Subcutaneous abdominal adipose tissue (tissue), 5 donors: Measurements from ENCODE around the gene ITM2A.

ENCODE experiments used
- H3K27ac ChIP-seq: one replicate; pipeline ENCODE4 v1.7.0; 2013; ENCODE audit warnings: low read depth, mild to moderate bottlenecking, inconsistent platforms, low read length, moderate library complexity
- H3K27me3 ChIP-seq, 5 donors: one replicate each; pipeline ENCODE4 v1.7.0; 2013; ENCODE audit warnings: low read length in 5 of 5, inconsistent platforms in 1 of 5; ENCODE audit not compliant: control insufficient read depth in 5 of 5, insufficient read depth in 4 of 5
- H3K36me3 ChIP-seq, 5 donors: one replicate each; pipeline ENCODE4 v1.7.0; 2013; ENCODE audit warnings: low read length in 5 of 5; ENCODE audit not compliant: control insufficient read depth in 5 of 5, insufficient read depth in 5 of 5
- H3K4me1 ChIP-seq, 5 donors: one replicate each; pipeline ENCODE4 v1.7.0; 2013; ENCODE audit warnings: low read length in 5 of 5, mild to moderate bottlenecking in 3 of 5, moderate library complexity in 1 of 5; ENCODE audit not compliant: control insufficient read depth in 5 of 5, insufficient read depth in 5 of 5
- H3K4me3 ChIP-seq, 5 donors: one replicate each; pipeline ENCODE4 v1.7.0; 2013; ENCODE audit warnings: low read length in 5 of 5, low read depth in 1 of 5
- H3K9ac ChIP-seq, 5 donors: one replicate each; pipeline ENCODE4 v1.7.0; 2013; ENCODE audit warnings: low read length in 5 of 5, mild to moderate bottlenecking in 4 of 5, moderate library complexity in 3 of 5
- H3K9me3 ChIP-seq, 5 donors: one replicate each; pipeline ENCODE4 v1.7.0; 2013; ENCODE audit warnings: low read length in 5 of 5; ENCODE audit not compliant: control insufficient read depth in 5 of 5
- donor health status: healthy.
- donor health status: healthy.
- donor health status: healthy.
- donor health status: healthy.
- donor health status: healthy.

Gene ITM2A

DNA sequence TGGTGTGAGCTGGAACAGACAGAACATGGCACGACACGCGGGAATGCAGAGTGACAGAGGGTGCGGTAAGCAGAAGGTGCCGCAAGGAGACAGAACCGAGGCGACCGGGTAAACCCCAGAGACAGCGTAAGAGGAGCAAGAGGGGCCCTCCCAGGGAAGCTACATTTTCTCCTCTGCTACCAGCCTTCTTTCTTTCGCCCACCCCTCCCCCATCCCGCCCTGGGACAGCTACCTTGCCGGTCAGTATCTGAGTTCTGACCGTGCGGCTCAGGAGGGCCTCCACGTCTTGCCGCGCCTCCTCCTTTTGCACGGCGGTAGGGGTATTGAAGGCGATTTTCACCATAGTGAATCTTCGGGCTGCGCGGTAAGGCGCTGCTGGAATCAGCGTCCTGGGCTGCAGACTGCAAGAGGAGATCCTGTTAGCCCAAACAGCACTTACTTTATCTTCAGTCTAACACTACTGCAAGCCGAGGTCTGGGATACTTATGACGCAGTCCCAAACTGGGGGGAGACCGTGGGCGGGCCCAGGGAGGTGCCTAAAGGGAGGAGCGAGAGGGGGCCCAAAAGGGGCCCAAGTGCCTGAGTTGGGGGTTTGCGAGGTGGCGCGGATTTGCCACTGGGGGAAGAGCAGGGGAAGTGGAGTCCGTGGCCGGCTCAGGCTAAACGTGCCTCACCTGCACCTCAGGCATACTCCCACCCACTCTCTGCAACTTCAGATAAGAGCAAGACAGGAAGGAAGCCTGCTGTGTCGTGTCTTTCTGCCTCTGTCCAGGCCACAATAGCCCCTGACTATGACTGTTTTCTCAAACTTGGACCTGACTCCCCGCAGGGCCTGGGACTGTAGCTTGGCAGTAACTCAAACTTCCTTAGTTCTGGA is at the start of gene ITM2A:
Gene ITM2A, minus strand, starts transcription at position 462 of the 877 bp plus-strand sequence. Its CDS starts 119 bp downstream, at position 343.
- Histone ChIP-seq H3K36me3 (no peaks in the 10 kb centered on the region), H3K27ac (peak within 1 kb of the TSS; percentile 39), H3K9ac (peak within 1 kb of the TSS in 4 of 5 donors; percentile 44 to 63 (median 54)), H3K4me1 (peaks cover 0 to 12% (median 3%) of the 10 kb centered on the region in 5 donors), H3K9me3 (no peaks in the 10 kb centered on the region), H3K4me3 (peak within 1 kb of the TSS; percentile 58 to 78 (median 70)), H3K27me3 (peaks cover 0 to 14% (median 8%) of the 10 kb centered on the region in 5 donors)

DNA sequence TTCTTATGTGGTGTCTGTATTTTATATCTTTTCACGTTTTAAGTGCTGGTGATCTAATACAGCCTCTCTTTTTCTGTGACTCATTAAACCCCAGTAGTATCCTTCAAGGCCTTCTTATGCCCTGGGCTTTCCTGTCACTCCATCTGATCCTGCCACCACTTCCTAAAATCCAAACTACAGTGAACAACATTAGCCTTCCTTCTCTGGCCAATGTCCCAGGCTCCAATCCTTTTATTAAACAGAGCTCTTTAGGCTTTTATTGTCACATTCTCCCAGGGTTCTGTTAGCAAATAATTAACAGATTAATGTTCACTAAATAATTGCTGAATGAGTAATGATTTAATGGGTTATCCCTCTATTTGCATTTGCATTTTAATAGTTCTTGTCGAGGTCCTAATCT is 47.9 kb upstream of the ITM2A start:
- peaks cover 0 to 2% (median 0%) of the 10 kb centered on the region in 5 donors for H3K27me3 ChIP-seq
- H3K4me3 ChIP-seq: no peak overlapping the region
- H3K27ac ChIP-seq: no peak overlapping the region
- no peaks in the 10 kb centered on the region for H3K9me3 ChIP-seq
- H3K9ac ChIP-seq: no peak overlapping the region
- H3K36me3 ChIP-seq: no peaks in the 10 kb centered on the region
- no peaks in the 10 kb centered on the region for H3K4me1 ChIP-seq

DNA sequence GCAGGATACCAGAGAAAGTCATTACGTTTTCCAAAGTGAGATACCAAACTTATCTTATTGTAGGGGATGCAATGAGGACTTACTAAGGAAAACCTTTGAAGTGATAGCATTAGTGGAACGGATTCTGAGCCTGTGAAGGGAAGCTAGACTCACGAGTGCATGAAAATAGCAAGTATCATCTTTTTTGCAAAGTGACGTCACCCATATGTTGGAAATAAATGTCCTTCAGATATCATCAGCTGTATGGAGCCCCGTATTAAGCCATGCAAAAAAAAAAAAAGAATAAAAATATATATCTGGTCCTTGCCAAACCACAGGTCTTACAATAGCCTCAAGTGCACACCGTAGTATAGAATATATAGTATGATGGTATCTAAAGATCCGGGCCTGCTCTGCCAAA is 46.8 kb upstream of the ITM2A start:
- Histone ChIP-seq H3K27me3 (peaks cover 0 to 2% (median 0%) of the 10 kb centered on the region in 5 donors), H3K9me3 (no peaks in the 10 kb centered on the region), H3K4me1 (no peaks in the 10 kb centered on the region), H3K4me3 (no peak overlapping the region), H3K36me3 (no peaks in the 10 kb centered on the region), H3K9ac (no peak overlapping the region), H3K27ac (no peak overlapping the region)

DNA sequence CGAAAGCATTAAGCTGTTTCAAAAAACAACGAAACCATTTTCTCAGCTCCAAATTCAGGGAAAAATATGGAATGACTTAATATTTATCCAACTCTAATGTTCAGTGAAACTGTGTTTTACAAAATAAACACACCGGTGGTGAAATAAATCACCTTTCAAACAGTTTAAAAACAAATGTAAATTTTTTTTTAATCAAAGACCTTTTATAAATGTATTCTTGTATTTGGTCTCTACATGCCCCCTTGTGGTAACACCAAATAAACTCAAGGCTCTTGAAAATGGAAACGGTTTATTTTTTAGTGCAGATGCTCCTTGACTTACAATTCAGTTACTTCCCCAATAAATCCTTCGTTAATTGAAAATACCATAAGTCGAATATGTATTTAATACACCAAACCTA is 45.8 kb upstream of the ITM2A start:
- peak overlapping the region in 3 of 5 donors; percentile 4 to 60 (median 37) for H3K9ac ChIP-seq
- no peaks in the 10 kb centered on the region for H3K9me3 ChIP-seq

DNA sequence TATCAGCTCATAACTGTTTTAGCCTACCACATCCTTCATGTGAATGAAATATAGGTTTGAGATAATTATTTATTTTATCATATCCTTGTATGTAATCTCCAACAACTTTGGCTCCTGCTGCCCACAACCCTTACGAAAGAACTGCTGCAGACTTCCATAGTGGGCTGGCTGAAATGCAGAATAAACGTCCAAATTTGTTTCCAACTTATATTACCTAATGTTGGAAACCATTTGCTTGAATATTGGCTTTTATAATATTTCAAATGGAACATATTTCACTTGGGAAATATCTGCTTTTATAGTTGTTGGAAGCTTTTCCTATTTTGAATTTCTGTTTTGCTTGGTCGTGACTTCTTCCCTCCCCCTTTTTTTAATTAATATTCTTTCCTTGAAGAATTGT is 45.0 kb upstream of the ITM2A start:
- Histone ChIP-seq H3K36me3 (no peaks in the 10 kb centered on the region), H3K27ac (no peak overlapping the region), H3K4me1 (no peaks in the 10 kb centered on the region), H3K27me3 (peaks cover 0 to 2% (median 0%) of the 10 kb centered on the region in 5 donors), H3K9ac (no peak overlapping the region), H3K4me3 (peak overlapping the region in 2 of 5 donors; percentile 40 to 43), H3K9me3 (no peaks in the 10 kb centered on the region)

More for the DNA sequence above, 45.8 kb upstream of the ITM2A start:
- no peaks in the 10 kb centered on the region for H3K36me3 ChIP-seq
- peak overlapping the region; percentile 28 to 64 (median 39) for H3K4me3 ChIP-seq
- peaks cover 0 to 2% (median 0%) of the 10 kb centered on the region in 5 donors for H3K27me3 ChIP-seq
- peak overlapping the region; percentile 24 for H3K27ac ChIP-seq
- no peaks in the 10 kb centered on the region for H3K4me1 ChIP-seq

DNA sequence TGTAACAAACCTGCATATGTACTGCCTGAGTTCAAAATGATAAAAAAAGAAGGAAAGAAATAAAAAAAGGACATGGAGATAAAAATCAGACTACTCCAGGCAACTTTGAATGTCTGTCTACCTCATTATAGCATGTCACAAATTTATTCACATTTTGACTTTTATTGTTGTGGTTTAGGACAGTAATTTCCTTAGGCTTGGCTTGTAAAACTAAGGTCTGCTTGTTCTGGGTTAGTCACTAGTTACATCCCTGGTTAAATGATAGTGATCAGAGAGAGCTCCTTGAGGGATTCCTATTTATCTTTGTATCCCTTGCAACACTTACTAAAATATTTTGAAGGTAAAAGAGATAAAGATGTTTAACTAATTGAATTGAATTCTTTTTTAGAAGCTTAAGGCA is 42.5 kb upstream of the ITM2A start:
- Histone ChIP-seq H3K27me3 (peaks cover 0 to under 1% (median 0%) of the 10 kb centered on the region in 5 donors), H3K4me1 (no peaks in the 10 kb centered on the region), H3K4me3 (no peak overlapping the region), H3K9ac (no peak overlapping the region), H3K9me3 (peaks cover 0 to 1% (median 0%) of the 10 kb centered on the region in 5 donors), H3K36me3 (no peaks in the 10 kb centered on the region), H3K27ac (no peak overlapping the region)

DNA sequence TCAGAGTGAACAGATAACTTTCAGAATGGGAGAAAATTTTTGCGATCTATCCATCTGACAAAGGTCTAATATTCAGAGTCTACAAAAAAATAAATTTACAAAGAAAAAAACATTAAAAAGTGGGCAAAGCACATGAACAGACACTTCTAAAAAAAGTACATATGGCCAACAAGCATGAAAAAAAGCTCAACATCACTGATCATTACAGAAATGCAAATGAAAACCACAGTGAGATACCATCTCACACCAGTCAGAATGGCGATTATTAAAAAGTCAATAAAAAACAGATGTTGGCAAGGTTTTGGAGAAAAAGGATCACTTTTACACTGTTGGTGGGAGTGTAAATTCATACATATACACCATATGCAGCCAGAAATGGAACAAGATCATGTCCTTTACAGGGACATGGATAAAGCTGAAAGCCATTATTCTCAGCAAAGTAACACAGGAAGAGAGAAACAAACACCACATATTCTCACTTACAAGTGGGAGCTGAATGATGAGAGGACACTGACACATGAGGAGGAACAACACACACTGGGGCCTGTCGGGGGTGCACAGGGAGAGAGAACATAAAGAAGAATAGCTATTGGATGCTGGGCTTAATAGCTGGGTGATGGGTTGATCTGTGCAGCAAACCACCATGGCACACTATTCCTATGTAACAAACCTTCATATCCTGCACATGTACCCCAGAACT is 41.6 kb upstream of the ITM2A start:
- Histone ChIP-seq H3K4me1 (no peaks in the 10 kb centered on the region), H3K36me3 (no peaks in the 10 kb centered on the region), H3K4me3 (no peak overlapping the region), H3K27ac (no peak overlapping the region), H3K9ac (no peak overlapping the region), H3K27me3 (peaks cover 0 to 4% (median 0%) of the 10 kb centered on the region in 5 donors), H3K9me3 (peaks cover 0 to 4% (median 0%) of the 10 kb centered on the region in 5 donors)

DNA sequence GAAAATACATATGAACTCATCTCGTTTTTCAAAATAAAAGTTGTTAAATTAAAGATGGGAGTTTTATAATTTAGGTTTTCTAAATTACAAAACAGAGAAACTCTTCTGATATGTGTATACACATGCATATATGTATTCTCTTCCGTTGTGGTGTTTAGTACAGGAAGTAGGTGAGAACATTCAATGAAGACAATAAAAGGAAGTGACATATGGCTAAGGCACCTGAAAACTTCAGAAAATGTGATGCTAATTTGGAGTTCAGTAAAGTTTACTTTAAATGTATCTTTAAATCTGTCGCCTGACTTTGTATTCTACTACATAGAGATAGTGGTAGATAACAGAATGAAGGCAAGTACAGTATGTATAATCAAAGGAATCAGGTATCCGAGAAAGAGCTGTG is 33.5 kb upstream of the ITM2A start:
- Histone ChIP-seq H3K4me1 (no peaks in the 10 kb centered on the region), H3K27me3 (peaks cover 0 to 9% (median 0%) of the 10 kb centered on the region in 5 donors), H3K36me3 (no peaks in the 10 kb centered on the region), H3K27ac (no peak overlapping the region), H3K9ac (no peak overlapping the region), H3K4me3 (no peak overlapping the region), H3K9me3 (peaks cover 0 to 4% (median 0%) of the 10 kb centered on the region in 5 donors)

DNA sequence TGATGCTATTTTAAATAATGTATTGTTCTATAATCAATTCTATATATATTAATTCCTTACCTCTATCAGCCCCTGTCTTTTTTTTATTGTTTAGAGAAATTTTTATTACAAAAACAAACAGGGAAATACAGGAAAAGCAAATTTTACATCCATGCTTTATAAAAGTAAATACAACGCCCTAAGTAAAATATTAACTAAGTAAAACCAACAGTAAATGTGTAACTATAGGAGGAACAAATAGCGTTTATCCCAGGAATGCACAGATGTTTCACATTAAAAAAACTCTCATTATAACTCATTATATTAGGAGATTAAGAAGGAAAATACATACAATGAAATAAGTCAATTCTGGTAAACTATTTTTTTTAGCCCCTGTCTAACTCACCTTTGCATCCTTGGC is 8.2 kb upstream of the ITM2A start:
- Histone ChIP-seq H3K4me3 (no peak overlapping the region), H3K27ac (no peak overlapping the region), H3K27me3 (peaks cover 0 to 7% (median 3%) of the 10 kb centered on the region in 5 donors), H3K4me1 (no peaks in the 10 kb centered on the region), H3K36me3 (no peaks in the 10 kb centered on the region), H3K9me3 (no peaks in the 10 kb centered on the region), H3K9ac (no peak overlapping the region)

DNA sequence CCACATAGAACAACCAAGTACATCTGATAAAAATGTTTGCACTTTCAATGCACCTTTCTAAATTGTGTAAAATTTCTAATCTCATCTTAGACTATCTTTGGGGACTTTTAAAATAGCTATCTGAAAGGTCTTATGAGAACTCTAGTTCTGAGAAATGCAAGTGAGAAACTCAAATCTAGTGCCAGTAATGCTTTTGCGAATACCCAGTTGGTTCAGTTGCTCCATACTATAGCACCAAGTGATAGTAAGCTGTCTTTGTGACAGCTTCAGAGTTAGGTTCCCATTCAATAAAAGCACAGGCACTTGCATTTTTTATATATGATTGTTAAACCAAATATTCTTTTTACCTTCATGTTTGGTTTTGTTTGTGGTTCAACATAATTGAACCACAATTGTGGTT is 4.5 kb upstream of the ITM2A start:
- Histone ChIP-seq H3K27ac (no peak overlapping the region), H3K9me3 (no peaks in the 10 kb centered on the region), H3K36me3 (no peaks in the 10 kb centered on the region), H3K4me3 (no peak overlapping the region), H3K4me1 (peaks cover 0 to 7% (median 3%) of the 10 kb centered on the region in 5 donors), H3K27me3 (peaks cover 0 to 11% (median 5%) of the 10 kb centered on the region in 5 donors), H3K9ac (no peak overlapping the region)
